DOHH2 (cell line): ENCODE results near the gene KCTD13.

Experiments
- H3F3A ChIP-seq: fragments of 200-600 bp; sonication (generic), shearing (Covaris generic); 2 replicates; pipeline ENCODE4 v1.6.0; 2016; ENCODE audit warnings: antibody characterized with exemption, mild to moderate bottlenecking; ENCODE audit not compliant: control insufficient read depth, insufficient read depth
- H3K27ac ChIP-seq: fragments of 200-600 bp; sonication (generic); 2 replicates; pipeline ENCODE4 v1.5.1; 2014; ENCODE audit warnings: low read depth, mild to moderate bottlenecking, low read length, moderate library complexity
- H3K27me3 ChIP-seq: fragments of 200-600 bp; sonication (generic); 2 replicates; pipeline ENCODE4 v1.6.1; 2014; ENCODE audit warnings: mild to moderate bottlenecking, low read length, mixed read lengths; ENCODE audit not compliant: control insufficient read depth
- H3K36me3 ChIP-seq: fragments of 200-600 bp; sonication (generic); 2 replicates; pipeline ENCODE4 v1.6.1; 2014; ENCODE audit warnings: mild to moderate bottlenecking, low read length, moderate library complexity, mixed read lengths; ENCODE audit not compliant: control insufficient read depth
- H3K4me1 ChIP-seq: fragments of 200-600 bp; sonication (generic); 2 replicates; pipeline ENCODE4 v1.6.1; 2014; ENCODE audit warnings: mild to moderate bottlenecking, low read length, mixed read lengths; ENCODE audit not compliant: control insufficient read depth
- H3K4me2 ChIP-seq: fragments of 200-600 bp; sonication (generic); 2 replicates; pipeline ENCODE4 v1.6.0; 2014; ENCODE audit warnings: mild to moderate bottlenecking, low read length, moderate library complexity
- H3K4me3 ChIP-seq: fragments of 200-600 bp; sonication (generic); 2 replicates; pipeline ENCODE4 v1.5.1; 2014; ENCODE audit warnings: mild to moderate bottlenecking, low read length, mixed read lengths
- H3K79me2 ChIP-seq: fragments of 200-600 bp; sonication (generic); 2 replicates; pipeline ENCODE4 v1.6.1; 2014; ENCODE audit warnings: mild to moderate bottlenecking, low read length, mixed read lengths; ENCODE audit not compliant: control insufficient read depth
- H3K9me2 ChIP-seq: fragments of 200-600 bp; sonication (generic); replicated peaks from 2 replicates; pipeline ENCODE4 v1.6.1; 2014; ENCODE audit warnings: mild to moderate bottlenecking, low read length, mixed read lengths; ENCODE audit not compliant: control insufficient read depth
- H3K9me3 ChIP-seq: fragments of 200-600 bp; sonication (generic); 2 replicates; pipeline ENCODE4 v1.6.1; 2014; ENCODE audit warnings: antibody characterized with exemption, low read length, mixed read lengths; ENCODE audit not compliant: control insufficient read depth, insufficient read depth
- H4K20me1 ChIP-seq: fragments of 200-600 bp; sonication (generic); 2 replicates; pipeline ENCODE4 v1.6.0; 2014; ENCODE audit warnings: low read depth, mild to moderate bottlenecking, antibody characterized with exemption, low read length, moderate library complexity; ENCODE audit not compliant: control insufficient read depth, insufficient read depth
- EZH2phosphoT487 ChIP-seq: fragments of 200-600 bp; sonication (generic); IDR thresholded peaks from 2 replicates; pipeline ENCODE4 v1.6.1; 2017; ENCODE audit warnings: borderline replicate concordance, mild to moderate bottlenecking, antibody characterized with exemption, low read length, moderate library complexity, mixed read lengths
- TF ChIP-seq, protein P1 (sequence below): fragments of 200-600 bp; sonication (generic); IDR thresholded peaks from one replicate; pipeline ENCODE4 v1.5.1; 2014; ENCODE audit warnings: antibody characterized with exemption, mild to moderate bottlenecking, low read depth, low read length; ENCODE audit not compliant: poor library complexity, severe bottlenecking

The KCTD13 gene

DNA sequence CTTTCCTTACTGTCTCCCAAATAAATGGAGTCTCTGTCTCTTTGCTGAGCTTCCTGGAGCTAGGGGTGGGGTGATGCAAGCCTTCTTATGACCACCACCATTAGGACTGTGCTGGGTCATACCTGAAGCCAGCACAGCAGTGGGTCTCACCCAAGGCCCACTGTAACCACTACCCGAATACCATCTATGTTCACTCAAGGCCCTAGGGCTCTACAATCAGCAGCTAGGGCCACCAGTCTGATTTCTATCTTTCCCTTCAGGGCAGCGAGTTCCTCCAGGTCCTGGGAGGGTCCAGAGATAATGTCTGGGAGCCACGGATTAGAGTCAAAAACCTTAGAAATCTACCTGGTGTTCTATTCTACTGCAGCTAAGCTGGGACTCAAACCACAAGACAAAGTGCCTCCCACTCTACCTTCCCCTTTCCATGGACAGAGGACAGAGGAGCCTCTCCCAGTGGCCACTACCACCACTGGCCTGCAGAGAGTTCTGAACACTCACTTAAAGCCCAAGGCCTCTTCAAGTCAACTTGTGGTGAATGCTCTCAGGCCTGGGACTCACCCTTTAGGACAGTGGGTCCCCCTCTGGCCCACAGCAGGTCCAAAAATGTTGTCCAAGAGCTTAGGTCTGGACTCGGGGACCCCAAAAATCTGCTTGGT, 24.9 kb upstream of the KCTD13 start:
- Histone ChIP-seq H3K9me3 (no peaks in the 10 kb centered on the region), H3K36me3 (no peaks in the 10 kb centered on the region), H4K20me1 (no peaks in the 10 kb centered on the region), H3F3A (no peaks in the 10 kb centered on the region), H3K4me3 (no peak overlapping the region), H3K9me2 (no peaks in the 10 kb centered on the region), H3K27me3 (no peaks in the 10 kb centered on the region), H3K79me2 (no peaks in the 10 kb centered on the region), H3K4me2 (no peak overlapping the region), H3K4me1 (peaks cover 14% of the 10 kb centered on the region), H3K27ac (no peak overlapping the region)
- no peak for TF ChIP-seq EZH2phosphoT487
- TF ChIP-seq, protein P1, sequence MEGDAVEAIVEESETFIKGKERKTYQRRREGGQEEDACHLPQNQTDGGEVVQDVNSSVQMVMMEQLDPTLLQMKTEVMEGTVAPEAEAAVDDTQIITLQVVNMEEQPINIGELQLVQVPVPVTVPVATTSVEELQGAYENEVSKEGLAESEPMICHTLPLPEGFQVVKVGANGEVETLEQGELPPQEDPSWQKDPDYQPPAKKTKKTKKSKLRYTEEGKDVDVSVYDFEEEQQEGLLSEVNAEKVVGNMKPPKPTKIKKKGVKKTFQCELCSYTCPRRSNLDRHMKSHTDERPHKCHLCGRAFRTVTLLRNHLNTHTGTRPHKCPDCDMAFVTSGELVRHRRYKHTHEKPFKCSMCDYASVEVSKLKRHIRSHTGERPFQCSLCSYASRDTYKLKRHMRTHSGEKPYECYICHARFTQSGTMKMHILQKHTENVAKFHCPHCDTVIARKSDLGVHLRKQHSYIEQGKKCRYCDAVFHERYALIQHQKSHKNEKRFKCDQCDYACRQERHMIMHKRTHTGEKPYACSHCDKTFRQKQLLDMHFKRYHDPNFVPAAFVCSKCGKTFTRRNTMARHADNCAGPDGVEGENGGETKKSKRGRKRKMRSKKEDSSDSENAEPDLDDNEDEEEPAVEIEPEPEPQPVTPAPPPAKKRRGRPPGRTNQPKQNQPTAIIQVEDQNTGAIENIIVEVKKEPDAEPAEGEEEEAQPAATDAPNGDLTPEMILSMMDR, result no peak

DNA sequence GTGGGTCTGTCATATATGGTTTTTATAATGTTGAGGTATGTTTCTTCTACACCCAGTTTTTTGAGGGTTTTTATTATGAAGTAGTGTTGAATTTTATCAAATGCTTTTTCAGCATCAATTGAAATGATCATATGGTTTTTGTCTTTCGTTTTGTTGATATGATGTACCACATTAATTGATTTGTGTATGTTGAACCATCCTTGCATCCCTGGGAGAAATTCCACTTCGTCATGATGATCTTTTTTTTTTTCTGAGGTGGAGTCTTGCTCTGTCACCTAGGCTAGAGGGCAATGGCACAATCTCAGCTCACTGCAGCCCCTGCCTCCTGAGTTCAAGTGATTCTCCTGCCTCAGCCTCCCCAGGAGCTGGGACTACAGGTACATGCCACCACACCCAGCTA, 21.9 kb upstream of the KCTD13 start:
- H3K4me2 ChIP-seq, result no peak overlapping the region
- H4K20me1 ChIP-seq, result no peaks in the 10 kb centered on the region
- H3F3A ChIP-seq, result no peaks in the 10 kb centered on the region
- no peak overlapping the region for H3K27ac ChIP-seq
- H3K79me2 ChIP-seq, result no peaks in the 10 kb centered on the region; the same call in 1 of the 2 replicates
- H3K27me3 ChIP-seq, result no peaks in the 10 kb centered on the region
- TF ChIP-seq, protein P1, result no peak
- no peak for TF ChIP-seq EZH2phosphoT487
- no peak overlapping the region for H3K4me3 ChIP-seq
- no peaks in the 10 kb centered on the region for H3K36me3 ChIP-seq
- H3K9me3 ChIP-seq, result no peaks in the 10 kb centered on the region
- H3K4me1 ChIP-seq, result peaks cover 22% of the 10 kb centered on the region
- no peaks in the 10 kb centered on the region for H3K9me2 ChIP-seq

DNA sequence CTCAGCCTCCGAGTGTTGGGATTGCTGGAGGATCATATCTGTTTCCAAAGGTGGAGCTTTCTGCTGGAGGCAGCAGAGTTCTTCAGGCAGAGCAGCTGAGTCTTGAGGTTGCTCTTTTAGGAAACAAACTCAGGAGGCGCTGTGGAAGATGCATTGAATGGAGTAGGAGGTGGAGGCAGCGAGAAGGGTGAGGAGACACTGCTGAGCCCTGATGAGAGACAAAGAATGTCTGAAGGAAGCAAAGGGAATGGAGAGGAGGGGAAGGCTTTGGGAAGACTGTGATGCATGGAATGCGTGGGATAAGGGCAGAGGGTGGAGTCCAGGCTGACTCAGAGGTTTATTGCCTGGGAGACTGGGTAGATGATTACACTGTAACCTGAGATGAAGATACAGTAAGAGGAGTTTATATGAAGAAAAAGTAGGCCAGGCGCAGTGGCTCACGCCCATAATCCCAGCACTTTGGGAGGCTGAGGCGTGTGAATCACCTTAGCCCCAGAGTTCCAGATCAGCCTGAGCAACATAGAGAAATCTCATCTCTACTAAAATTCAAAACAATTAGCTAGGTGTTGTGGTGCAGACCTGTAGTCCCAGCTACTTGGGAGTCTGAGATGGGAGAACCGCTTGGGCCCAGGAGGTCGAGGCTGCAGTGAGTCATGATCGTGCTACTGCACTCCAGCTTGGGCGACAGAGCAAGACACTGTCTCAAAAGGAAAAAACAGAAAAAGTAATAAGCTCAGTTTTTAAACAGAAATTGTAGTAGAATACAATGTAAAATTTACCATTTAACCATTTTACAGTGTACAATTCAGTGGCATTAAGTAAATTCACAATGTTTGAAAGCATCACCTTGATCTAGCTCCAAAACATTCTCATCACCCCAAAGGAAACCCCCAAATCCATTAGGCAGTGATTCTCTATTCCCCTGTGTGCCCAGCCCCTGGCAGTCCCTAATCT, 18.1 kb upstream of the KCTD13 start:
- Histone ChIP-seq H3K4me3 (peak overlapping the region; percentile 34), H3K9me3 (no peaks in the 10 kb centered on the region), H3K79me2 (no peaks in the 10 kb centered on the region; the same call in 1 of the 2 replicates), H3K27me3 (0 out of 2 replicates have a peak, but pooled peaks cover 2% of the 10 kb centered on the region), H3F3A (no peaks in the 10 kb centered on the region), H3K27ac (no peak overlapping the region), H3K4me1 (peaks cover 22% of the 10 kb centered on the region), H3K36me3 (no peaks in the 10 kb centered on the region), H3K4me2 (peak overlapping the region; percentile 56), H4K20me1 (no peaks in the 10 kb centered on the region), H3K9me2 (no peaks in the 10 kb centered on the region)
- TF ChIP-seq, protein P1, result peak; percentile 30
- no peak for TF ChIP-seq EZH2phosphoT487
